Ishikawa (cell line): ENCODE results near the gene CHD9.

Source experiments
- CEBPB ChIP-seq: IDR thresholded peaks from 2 replicates; pipeline ENCODE4 v1.6.1; 2012
- CREB1 ChIP-seq: IDR thresholded peaks from 2 replicates; pipeline ENCODE4 v1.6.1; 2012; ENCODE audit warnings: low read depth
- EP300 ChIP-seq: IDR thresholded peaks from 2 replicates; pipeline ENCODE4 v1.6.1; 2012; ENCODE audit warnings: borderline replicate concordance
- FOXM1 ChIP-seq: IDR thresholded peaks from 2 replicates; pipeline ENCODE4 v1.6.1; 2012; ENCODE audit warnings: low read depth, borderline replicate concordance
- MAX ChIP-seq: IDR thresholded peaks from 2 replicates; pipeline ENCODE4 v1.6.1; 2012
- NFIC ChIP-seq: IDR thresholded peaks from 2 replicates; pipeline ENCODE4 v1.6.1; 2012
- RAD21 ChIP-seq: IDR thresholded peaks from 2 replicates; pipeline ENCODE4 v1.6.1; 2012; ENCODE audit warnings: low read depth
- REST ChIP-seq: IDR thresholded peaks from 2 replicates; pipeline ENCODE4 v1.6.1; 2012; ENCODE audit warnings: low read depth, mild to moderate bottlenecking
- TAF1 ChIP-seq: IDR thresholded peaks from 2 replicates; pipeline ENCODE4 v1.6.1; 2012; ENCODE audit warnings: low read depth, mild to moderate bottlenecking
- TCF12 ChIP-seq: IDR thresholded peaks from 2 replicates; pipeline ENCODE4 v1.6.1; 2012; ENCODE audit warnings: low read depth
- YY1 ChIP-seq: IDR thresholded peaks from 2 replicates; pipeline ENCODE4 v1.6.1; 2012; ENCODE audit warnings: low read depth
- ZBTB7A ChIP-seq: IDR thresholded peaks from 2 replicates; pipeline ENCODE4 v1.6.1; 2012; ENCODE audit warnings: low read depth

- TF ChIP-seq TAF1: no peak
- TF ChIP-seq CREB1: no peak
- TF ChIP-seq NFIC: no peak
- TF ChIP-seq EP300: no peak
- TF ChIP-seq MAX: no peak
- TF ChIP-seq FOXM1: no peak
- TF ChIP-seq YY1: no peak
- TF ChIP-seq REST: no peak
- no peak for TF ChIP-seq RAD21
- no peak for TF ChIP-seq ZBTB7A
- no peak for TF ChIP-seq CEBPB
- no peak for TF ChIP-seq TCF12
Measured at GRCh38 chr16:53213542-53213941, 158.8 kb downstream of the CHD9 start.
